ENCODE data around the gene DCTPP1.

DNA sequence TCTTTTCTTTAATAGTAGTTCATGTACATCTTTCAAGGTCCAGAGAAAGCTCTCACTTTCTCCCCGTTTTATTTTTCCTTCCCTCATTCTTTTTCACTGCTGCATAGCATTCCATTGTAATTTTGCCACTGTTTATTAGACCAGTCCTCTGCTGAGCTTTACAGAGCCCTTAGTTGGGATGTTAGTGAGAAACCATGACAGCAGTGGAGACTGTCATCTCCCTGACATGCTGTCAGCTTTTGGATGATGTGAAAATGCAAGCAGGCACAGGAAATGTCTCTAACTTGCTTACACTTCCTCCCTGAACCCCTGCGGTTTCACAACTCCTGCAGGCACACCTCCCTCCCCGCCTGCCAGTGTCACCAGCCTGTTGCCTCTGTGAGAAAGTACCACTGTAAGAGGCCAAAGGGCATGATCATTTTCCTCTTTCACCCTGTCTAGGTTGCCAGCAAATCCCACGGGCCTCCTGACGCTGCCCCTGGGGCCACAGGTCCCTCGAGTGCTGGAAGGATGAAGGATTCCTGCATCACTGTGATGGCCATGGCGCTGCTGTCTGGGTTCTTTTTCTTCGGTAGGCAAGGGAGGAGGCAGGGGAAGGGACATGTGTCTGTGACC is 42.6 kb upstream of the DCTPP1 start, which contains the start of gene ITGAL:
- TF ChIP-seq, protein P1, sequence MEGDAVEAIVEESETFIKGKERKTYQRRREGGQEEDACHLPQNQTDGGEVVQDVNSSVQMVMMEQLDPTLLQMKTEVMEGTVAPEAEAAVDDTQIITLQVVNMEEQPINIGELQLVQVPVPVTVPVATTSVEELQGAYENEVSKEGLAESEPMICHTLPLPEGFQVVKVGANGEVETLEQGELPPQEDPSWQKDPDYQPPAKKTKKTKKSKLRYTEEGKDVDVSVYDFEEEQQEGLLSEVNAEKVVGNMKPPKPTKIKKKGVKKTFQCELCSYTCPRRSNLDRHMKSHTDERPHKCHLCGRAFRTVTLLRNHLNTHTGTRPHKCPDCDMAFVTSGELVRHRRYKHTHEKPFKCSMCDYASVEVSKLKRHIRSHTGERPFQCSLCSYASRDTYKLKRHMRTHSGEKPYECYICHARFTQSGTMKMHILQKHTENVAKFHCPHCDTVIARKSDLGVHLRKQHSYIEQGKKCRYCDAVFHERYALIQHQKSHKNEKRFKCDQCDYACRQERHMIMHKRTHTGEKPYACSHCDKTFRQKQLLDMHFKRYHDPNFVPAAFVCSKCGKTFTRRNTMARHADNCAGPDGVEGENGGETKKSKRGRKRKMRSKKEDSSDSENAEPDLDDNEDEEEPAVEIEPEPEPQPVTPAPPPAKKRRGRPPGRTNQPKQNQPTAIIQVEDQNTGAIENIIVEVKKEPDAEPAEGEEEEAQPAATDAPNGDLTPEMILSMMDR (conservative IDR thresholded peaks at IDR 0.05 in 1 of 2, IDR thresholded peaks at IDR 0.05 in 1 of 2; ENCODE audit: extremely low read depth in 1 of 2, insufficient read depth in 1 of 2, low read depth in 1 of 2, low read length in 2 of 2) = no peak
- no peak for TF ChIP-seq EZH2 (IDR thresholded peaks at IDR 0.05; ENCODE audit: borderline replicate concordance, low read length)
